Measurements from ENCODE around the gene FILIP1. TPM values are rescaled to one million over a fixed set of nuclear protein-coding genes. Genes with fewer than 3 reads are reported as not detected.

Gene FILIP1
- total RNA-seq, 1 experiment from 2014 or later, result not detected

DNA sequence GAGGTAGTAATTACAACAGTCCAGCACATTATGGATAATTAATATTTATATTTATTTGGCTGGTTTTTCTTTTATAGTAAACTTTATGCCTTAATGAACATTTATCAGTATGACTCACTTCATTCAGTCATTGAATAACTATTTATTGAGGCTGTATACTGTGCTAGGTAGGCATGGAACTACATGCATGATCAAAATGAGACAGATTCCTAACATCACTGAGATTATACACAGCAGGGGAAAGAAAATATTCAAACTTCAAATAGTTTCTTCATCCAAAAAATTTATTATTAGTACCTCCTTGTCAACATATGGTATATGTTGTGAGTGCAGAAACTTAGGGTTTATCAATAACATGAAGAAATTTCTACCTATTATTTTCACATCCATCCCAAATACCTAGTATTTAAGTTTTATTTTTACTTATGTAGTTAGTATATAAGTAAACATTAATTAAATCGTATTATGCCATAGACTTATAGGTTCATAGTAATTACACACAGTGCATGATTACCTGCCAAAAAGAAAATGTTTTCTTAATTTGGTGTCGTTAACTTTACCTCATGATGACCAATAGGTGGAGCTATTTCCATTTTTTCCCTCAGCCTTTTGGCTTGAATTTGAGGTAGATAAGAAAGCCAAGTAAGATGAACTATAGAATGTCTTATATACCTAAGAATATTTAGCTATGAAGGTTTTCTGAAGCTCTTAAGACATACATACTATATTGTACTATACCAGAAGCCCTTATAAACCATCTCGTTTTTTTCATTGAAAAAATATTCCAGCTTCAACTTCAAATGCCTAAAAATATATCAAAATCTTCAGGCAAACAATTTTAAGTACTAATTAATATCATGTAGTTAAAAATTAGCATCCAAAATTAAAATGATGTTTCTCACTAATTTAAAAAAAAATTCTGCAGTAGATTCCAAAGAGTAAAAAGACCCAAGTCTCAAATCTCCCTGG lies 196.5 kb downstream of the FILIP1 start:
- DNase-seq (ENCODE audit: low spot score), result peak; percentile 78

DNA sequence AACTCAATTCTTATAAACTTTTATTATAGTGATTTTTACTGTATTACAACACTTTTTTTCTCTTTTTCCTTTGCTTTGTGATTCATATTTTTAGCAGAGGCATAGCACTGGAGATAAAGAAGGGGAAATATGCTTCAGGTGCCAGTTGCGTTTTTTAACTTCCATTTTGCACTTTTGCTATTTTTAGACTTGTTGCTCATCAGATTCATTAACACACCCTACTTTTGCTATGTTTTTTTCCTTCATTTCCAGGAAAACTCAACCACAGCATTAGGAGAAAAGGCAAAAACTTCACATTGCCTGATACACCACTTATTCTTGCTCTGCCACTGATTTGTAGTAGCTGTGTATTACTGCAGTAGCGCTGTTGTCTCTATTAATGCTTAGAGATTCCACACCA lies 201.0 kb downstream of the FILIP1 start:
- no peak for DNase-seq (ENCODE audit: low spot score)

DNA sequence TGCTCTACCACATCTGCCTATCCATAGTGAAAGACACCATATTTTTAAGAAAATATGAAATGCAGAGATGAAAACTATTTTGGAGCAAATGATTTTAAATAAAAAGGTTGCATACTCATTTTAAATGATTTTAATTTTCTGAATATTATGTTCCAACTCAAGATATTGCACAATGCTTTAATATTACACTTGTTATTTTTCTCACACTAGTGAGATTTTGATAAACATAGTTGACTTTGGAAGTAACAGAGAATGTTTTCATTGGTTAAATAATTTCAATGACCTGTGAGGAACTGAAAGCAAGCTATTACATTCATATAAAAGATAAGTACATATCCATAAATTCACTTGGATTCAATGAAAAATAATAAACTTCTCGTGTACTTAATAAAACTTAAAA lies 201.9 kb downstream of the FILIP1 start:
- no peak for DNase-seq (ENCODE audit: low spot score)

DNA sequence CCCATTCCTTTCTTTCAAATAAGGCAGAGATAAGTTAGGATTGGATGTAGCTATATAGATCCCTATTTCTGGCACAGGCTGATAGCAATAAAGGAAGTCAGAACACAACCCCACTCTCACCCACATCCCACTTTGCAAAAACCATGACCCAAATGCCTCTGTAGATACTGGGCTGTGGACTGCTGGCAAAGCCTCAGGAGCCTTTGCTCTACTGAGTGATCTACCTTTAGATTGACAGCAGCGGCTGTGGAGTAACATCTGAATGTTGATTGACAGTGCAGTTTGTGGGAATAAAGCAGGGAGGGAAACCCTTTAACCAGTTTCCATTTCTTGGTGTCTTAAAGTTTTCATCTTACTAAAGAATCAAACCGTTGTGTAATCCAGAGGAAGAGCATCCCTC lies 202.3 kb downstream of the FILIP1 start:
- no peak for DNase-seq (ENCODE audit: low spot score)

DNA sequence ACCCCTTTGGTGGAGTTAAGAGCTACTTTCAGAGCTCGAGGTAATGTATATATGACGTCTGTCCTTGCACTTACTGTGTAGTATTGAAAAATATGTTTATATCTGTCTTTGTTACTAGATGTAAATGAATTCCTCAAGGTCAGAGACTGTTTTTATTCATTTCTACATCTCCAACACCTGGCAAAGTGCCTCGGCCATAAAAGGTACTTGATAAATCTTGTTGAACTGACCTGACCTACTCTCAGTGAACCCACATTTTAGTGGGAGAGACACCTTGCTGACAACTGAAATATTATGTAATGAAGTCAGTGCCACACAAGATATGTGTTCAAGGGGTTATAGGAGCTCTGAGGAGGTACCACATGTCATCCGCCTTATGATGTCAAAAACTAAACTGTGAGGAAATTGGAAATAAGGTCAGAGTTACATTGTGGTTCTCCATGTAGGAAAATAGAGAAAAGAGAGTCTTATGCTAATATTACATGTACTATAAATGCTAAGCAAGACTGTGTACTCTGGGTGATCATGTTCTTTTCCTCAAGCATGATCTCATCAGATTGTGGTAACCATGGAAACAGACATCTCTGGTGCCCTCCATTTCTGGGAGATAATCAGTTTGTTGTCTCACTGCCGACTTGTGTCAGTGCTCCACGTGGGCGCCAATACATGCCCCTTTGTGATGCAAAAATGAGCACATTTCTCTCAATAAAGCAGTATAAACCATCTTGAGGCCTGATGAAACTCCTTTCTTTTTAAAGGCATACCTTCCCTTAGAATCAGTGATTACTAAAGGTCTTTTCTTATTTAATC lies 203.3 kb downstream of the FILIP1 start:
- no peak for DNase-seq (ENCODE audit: low spot score)

DNA sequence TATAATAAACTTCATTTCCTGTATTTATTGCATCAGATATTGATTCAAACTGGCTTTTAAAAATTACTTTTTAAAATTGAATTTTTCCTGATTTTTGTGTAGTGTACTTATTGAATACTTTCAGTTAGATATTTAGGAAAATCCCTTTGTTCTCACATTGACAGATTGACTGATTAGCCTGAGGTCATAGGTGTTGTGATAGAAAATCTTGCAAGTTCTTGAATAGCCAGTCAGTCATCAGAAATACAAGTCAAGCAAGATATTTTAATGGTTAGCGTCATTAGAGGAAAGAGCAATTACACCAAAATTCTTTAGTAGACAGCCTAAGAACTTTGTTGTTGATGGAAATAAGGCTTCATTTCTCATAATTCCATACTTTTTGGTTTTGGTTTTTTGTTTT lies 205.6 kb downstream of the FILIP1 start:
- DNase-seq (ENCODE audit: low spot score), result no peak

DNA sequence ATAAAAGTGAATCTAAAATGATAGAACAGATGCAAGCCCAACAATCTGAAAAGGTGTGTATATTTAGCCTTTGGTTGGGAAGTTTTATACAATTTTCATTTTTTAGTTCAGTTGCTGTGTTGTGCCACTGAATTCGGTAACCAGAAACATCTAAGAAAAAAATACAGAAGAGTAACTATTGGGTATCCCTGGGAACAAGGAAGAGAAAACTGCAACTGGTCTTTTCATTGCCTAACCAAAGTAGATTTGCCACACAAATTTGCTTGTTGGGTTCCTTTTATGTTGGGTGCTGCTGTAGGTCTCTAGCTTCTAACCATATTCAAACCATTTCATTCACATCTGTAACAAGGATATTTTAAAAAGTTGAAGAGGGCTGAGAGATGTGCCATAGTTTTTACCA lies 206.2 kb downstream of the FILIP1 start:
- no peak for DNase-seq (ENCODE audit: low spot score)

DNA sequence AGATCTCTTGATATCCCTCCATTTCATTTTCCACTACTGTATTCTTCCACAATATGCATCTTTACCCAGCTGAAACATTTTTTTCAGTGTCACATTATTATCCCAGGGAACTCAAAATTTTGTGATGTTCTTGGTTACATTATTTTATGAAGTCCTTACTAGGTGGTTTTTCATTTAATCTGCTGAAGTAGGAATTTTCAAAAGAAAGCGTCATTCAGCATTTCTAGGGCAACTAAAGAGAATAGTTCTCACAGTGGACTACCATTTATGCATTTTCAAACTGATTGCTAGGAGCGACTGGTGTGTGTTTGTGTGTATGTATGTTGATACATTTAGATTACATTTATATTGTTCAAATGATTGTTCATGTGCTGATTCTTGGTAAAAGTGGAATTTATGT lies 206.6 kb downstream of the FILIP1 start:
- DNase-seq (ENCODE audit: low spot score), result no peak

DNA sequence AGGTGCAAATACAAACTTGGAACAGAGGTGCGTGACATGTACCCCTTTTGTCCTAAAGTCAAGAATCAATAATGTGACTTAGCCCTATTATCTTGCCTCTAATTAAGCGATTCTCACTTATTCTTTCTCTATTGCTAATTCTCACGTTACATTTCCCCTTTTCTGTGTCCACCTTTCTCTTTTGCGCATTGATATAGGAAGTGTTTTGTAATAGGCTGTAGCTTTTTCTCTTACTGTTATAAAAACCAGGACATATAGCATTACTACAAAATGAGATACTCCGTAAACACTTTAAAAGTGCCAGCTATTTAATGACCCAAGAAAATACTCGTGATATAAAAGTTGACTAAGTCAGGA lies 208.3 kb downstream of the FILIP1 start:
- DNase-seq (ENCODE audit: low spot score), result no peak

DNA sequence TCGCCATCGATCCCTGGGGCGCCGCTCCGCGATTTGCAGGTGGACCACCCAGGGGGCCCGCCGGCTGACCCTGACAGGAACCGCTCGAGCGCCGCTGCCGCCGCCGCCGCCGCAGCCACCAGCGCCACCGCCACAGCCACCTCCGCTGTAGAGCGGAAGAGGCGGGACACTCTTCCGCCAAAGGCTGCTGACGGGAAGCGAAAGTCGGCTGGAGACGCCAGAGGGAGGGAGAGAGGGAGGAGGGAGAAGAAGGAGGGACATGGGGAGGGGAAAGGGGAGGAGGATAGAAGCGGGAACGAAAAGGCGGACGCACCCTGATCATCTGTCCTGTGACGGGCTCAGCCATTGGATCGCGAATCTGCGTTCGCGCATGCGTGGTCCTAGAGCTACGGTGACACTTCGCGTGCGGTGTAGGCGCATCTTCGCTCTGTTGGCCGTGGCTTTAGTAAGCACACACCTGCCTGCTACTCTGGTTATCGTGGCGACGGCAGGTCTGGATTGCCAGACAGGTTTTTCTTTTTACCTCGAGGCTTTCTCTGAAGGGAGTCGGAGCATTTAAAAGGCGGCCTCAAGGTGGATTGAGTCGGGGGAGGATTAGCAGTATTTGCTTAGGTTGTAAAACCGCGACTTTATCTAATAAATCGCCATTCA lies 208.8 kb downstream of the FILIP1 start, which contains the start of gene TMEM30A:
TMEM30A (minus strand) TSS at position 161 of the 651 bp plus-strand sequence; CDS start at position 7, 154 bp downstream.
- peak; percentile 99 for DNase-seq (ENCODE audit: low spot score)

DNA sequence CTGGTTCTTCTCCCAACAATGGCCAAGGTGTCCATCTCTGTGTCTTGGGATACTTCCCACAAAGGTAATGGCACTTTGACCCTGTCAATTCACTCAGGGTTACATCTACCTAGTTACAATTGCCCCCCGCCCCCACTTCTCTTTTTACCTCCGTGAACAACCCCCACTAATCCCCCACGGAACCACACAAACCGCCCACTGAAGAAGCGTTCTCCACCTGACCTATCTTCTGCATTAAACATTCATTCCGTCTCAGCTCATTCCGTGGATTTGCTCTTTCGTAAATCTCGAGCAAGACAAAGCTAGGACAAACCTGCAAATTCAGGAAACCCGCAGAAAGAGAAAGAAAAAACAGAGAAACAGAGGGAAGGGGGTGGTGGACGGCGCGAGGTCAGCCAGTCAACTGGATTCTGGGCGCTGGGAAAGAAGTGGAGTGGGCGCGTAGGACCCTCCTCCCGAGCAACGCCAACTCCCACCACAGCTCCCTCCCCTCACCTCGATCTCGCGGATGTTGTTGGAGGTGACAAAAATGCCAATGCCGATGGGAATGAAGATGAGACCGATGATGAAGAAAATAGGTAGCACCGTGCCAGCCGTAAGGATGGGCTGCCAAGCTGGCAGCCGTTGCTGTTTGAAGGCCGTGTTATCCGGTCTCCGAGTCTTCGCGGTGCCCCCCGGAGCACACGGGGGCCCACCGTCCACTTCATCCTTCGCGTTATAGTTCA lies 209.5 kb downstream of the FILIP1 start:
- DNase-seq (ENCODE audit: low spot score), result peak; percentile 51

DNA sequence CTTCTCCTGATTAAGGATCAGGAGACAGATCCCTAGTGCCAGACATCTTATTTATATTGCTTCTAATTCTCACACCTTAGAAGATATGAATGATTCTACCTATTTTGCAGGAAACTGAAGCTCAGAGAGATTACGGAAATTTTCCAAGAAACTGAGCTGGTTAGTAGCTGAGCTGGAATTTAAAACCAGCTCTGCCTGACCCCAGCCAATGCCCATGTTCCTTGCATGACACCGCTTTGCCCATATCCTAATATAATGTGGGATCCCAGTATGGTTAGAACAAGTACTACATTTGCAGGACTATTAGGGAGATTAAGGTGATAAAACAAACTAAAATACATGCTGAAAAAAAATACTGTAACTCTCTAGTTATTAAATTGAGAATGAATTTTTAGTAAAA lies 210.9 kb downstream of the FILIP1 start:
- no peak for DNase-seq (ENCODE audit: low spot score)

DNA sequence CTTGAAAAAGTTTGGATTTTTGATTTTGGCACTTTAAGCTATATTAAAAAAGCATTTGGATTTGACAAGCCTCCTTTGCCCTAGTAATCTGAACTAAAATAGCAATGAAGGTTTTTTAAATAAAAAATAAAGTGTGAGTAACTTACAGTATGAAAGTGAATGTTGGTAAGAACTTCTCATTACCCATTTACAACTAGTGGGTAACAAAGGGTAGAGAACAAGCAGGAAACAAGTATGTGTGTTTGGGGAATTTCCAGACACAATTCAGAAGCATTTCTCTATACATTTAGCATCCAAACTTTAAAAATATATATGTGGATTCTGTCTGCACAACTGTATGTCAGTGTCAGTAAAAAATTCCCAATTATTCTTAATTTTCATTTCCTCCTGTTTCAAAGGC lies 211.9 kb downstream of the FILIP1 start:
- DNase-seq (ENCODE audit: low spot score), result no peak

DNA sequence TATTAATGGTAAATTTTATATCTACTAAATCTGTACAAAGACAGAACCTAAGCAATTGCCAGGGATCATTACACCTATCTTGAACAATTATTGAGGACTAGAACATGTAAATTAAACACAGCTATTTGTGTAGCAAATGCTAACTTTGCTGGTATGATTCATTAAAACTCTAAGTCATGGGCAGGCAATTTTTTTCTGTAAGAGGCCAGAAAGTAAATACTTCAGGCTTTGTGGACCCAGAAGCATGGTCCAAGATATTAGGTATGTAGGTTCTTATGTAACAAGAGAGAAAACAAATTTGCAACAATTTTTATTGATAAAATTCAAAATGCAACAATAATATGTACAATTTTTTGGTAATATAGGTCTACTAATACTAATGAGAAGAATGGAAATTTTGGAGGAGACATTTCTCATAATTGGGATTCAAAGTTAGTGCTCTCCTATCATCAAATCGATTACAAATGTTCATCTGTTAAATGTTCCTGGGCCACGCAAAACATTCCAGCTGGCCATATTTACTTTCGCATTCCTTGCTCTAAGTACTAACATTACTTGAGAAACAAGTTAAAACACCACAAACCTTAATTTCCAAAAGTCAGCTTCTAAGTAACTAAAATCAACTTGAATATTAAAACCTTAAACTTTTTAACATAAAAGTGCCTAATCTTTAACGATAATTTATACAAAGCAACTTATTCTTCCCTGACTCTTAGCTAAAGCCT lies 213.3 kb downstream of the FILIP1 start:
- DNase-seq (ENCODE audit: low spot score), result no peak

DNA sequence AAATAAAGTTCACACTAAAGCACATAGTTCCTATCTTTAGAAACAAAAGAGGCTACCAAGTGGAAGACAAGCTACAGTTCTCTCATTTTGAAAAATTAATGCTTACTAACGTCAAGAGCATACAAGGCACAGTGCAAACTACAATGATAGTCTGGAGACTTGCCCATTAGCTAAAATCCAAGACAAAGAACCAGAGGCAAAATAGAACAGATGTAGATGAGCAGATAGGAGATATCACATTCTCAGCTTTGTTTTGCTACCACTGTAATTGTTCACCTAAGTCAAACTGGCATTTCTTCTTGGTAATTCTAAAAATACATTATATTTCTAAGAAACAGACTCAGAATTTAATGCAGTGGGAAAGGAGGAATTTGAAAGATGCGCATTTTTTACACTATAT lies 214.2 kb downstream of the FILIP1 start:
- no peak for DNase-seq (ENCODE audit: low spot score)

DNA sequence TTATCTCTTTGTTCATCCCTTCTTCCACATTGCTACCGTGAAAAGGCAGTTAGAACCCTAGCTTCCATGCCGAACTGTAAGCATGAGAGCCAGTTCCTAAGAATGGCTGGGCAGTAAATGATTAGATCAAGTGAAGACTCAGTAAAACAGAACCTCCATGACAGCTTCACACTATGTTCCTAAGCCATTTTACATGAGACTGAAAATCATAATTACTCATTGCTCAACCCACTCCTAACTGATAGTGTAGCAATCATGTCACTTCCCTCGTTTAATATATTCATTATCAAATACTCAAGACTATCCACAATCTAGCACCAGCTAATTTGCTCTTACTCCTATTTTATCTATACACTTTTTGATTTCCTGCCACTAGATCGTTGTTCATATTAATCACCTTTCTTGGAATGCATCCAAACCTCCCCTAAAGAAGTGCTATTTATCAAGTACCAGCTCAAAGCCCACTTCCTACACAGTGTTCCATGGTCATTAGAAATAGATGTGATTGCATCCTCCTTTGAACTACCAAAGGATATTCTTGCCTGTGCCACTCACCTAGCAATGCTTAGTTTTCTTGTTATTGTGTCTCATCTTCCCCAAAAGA lies 215.0 kb downstream of the FILIP1 start:
- DNase-seq (ENCODE audit: low spot score), result no peak

DNA sequence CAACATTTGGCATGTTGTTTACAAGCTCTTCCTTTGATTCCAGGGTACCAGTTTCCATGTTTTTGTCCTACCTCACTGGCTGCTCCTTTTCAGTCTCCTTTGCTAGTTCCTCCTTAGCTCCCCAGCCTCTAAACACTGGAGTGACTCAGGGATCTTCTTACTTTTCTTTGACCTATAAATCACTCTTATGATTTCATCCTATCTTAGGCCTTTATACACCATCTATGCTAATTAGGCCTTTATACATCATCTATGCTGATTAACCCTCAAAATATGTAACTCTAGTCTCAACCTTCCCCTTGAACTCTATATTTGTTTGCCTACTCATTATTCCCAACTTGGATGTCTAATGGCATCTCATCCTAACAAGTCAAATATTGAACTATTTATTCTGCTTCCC lies 218.5 kb downstream of the FILIP1 start:
- DNase-seq (ENCODE audit: low spot score), result no peak

DNA sequence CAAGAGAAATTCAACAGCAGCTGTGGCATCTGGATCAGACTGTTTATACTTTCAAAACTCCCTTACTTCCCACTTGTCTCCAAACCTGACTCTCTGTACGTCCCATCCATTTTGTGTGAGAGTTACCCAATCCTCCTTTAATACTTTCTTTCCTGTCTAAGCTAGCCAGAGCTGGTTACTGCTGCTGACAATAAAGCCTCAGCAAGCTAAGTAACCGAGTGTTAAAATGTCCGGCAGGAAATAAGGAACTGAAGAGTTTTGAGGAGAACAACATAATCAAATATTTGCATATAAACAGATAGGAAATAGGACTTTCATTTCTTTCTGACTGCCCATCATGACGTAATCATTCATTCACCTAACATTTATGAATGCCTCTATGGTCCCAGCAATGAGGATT lies 220.6 kb downstream of the FILIP1 start:
- DNase-seq (ENCODE audit: low spot score), result no peak

DNA sequence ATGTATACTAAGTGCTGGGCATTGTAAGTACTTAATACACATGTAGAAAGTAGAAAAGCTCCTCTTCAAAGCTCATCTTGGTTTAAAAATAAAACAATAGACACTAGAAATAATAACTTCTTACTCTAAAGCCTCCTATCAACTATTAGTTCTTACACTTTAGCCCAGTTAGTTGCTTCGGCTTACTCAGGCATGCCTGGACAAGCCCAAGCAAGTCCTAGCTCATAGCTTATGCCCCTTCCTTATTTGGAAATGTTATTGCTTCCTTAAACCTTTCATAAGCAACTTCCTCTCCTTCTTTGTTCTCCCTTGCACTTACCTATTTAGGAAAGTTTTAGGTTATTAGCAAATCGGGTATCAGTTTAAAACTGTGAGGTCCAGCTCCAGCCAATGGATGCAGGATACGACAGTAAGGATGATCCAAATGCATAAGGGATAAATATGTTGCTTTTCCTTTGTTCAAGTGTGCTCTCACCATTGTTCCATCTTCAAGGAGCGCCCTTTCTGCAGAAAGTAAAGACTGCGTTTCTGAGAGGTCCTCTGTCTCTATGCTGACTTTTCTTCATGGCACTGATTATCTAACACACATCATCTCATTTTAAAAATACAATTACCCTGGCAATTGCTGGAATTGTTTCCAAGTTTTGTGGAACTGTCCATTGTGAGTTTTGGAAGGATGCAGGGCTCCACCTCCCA lies 221.3 kb downstream of the FILIP1 start:
- DNase-seq (ENCODE audit: low spot score), result no peak

DNA sequence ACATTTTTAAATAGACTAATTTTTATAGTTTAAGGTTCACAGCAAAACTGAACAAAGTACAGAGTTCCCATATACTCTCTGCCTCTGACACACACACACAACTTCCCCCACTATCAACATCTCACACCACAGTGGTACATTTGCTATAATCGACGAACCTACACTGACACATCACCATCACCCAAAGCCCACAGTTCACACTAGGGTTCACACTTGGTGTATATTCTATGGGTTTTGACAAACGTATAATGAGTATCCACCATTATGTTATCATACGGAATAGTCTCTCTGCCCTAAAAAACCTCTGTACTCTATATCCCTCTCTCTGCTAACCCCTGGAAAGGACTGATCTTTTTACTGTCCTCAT lies 224.6 kb downstream of the FILIP1 start:
- no peak for DNase-seq (ENCODE audit: low spot score)
